H54 (cell line): Measurements from ENCODE around the gene ECT2L.

Experiments used
- DNase-seq: peaks from one replicate; pipeline ENCODE4 v3.0.0; 2011; ENCODE audit warnings: low spot score, mixed read lengths; ENCODE audit not compliant: insufficient read length
- FAIRE-seq: peaks from 3 replicates; lab custom pipeline; 2011; peaks lifted over from hg19 to GRCh38; lab: Jason Lieb, UNC
- POLR2A ChIP-seq: IDR thresholded peaks from 2 replicates; pipeline ENCODE4 v1.6.1; 2011; ENCODE audit warnings: low read depth, mild to moderate bottlenecking, low read length

ECT2L gene

DNA sequence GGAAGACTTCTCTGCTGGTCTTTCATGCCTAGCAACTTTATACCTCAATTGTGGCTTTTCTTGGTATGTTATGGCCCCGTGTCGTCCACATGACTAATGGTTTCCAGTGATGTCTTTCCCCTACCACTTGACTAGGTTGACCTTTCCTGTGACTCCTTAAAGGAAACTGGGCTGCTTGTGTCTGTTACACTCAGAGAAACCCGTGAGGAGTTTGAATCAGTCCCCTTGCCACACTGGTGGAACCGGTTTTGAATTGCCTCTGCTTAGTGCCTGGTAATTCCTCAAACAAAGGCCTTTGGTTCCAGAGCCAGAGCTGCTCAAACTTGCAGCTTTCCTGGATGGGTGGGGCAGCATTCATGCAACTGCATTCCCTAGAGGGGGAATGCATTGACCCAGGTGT is 21.9 kb downstream of the ECT2L start:
- peak; percentile 6 for DNase-seq
- no peak for FAIRE-seq
- no peak for TF ChIP-seq POLR2A

DNA sequence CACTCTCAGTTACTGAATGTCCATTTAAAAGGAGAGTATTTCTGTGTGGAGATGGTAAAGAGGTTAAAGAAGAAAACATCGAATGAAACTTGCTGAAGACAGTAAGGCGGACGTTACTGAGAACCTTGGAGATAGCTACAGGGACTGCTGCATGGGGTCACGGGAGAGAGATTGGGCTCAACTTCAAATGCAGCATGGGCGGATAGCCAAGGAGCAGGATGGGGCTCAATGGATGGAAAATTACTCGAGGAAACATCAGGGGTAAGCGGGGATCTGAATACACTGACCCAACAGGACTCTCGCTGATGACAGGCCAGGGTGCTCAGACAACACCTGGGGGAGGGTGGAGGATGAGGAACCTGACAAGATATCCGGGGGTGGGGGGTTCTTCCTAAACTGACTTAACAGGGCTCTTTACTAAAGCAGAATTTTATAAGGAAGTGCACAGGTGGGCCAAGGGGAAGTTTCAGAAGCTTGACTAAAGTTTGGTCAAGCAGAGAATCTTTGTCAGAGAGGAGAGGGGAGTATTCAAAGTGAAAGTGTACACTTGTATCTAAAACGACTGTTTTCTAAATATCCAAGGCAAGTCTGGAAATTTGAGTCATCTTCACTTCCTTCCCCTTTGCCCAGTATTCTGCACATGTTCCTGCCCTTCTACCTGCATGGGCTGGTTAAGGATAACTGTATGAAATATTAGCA is 22.8 kb downstream of the ECT2L start:
- FAIRE-seq (no peak), DNase-seq (no peak)
- no peak for TF ChIP-seq POLR2A

DNA sequence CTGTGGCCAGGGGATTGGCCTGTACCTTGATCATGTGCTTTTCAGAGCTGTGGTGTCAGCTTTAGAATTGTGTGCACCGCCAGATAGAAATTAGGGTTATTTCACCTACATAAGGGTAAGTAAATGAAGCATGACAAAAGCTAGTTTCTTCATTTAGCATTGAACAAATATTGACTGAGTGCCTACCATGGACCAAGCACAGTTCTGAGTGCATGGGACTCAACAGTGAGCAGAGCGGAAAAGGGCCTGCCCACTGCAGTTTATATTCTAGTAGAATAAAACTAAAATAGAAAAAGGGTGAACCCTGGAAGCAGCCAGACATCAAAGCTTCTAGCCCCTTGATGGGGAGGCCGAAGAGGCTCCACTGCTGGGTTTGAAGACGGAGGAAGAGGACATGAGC is 25.6 kb downstream of the ECT2L start:
- DNase-seq (no peak), FAIRE-seq (no peak)
- TF ChIP-seq POLR2A, result no peak

DNA sequence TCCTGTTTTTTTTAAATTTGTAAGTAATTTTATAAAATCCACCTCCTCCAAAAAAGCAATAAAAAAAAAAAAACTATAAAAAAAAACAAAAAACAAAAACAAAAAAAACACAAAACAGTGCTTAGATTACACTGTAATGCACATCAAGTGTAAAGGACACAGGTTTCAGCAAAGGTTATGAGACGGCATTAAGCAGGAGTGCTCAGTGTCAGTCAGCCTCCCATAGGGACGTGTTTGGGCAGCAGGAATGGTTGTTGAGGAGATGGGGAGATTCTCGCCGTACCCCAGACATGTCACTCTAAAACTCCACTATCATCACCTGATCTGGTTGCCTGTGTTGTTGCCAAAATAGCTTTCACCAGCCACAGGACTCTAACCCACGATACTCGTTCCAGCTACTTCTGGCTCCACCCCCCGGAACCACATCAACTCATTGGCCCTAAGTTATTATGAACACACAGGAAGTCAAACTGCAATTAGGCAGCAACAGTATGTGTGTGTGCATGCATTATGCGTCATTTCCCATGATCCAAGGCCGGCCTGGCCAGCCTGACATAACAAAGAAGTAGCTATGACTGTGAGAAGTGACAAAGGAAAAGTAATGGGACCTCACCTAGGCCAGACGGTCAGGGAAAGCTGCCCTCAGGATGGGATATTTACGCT is 28.7 kb downstream of the ECT2L start:
- no peak for FAIRE-seq
- TF ChIP-seq POLR2A, result no peak
- DNase-seq, result no peak

DNA sequence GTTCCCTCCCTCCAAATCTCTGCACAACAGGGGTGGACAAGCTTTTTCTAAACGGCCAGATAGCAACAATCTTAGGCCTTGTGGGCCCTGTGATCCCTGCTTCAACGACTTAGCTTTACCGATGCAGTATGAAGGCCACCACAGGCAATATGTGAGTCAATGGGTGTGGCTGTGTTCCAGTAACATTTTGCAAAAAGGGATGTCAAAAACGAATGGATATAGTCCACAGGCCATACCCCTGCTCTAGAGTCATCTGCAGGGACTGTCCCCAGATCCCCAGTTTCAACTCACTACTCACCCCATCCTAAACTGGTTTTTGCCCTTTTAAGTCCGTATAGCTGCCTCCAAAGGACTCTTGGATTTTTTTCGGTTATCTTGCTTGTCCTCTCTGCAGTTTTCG is 34.4 kb downstream of the ECT2L start:
- FAIRE-seq (no peak), DNase-seq (no peak)
- no peak for TF ChIP-seq POLR2A

DNA sequence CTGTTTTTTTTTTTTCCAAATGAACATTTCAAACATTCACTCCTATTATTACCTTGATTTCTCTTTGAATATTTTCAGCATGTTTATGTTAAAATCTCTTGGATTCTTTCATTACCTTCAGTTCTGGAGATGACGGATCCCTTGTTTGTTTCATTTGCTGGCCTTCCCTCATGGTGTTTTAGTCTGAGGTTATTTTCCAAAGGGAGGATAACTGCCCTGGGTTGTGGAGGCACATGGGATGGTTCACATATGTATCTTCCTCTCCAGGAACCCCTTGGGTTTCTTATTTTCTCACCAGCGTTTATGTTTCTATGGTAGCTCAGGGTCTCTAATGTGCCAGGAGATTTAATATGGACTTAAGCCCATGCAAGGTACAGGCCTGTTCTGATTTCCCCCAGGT is 36.3 kb downstream of the ECT2L start:
- no peak for TF ChIP-seq POLR2A
- no peak for DNase-seq
- no peak for FAIRE-seq

DNA sequence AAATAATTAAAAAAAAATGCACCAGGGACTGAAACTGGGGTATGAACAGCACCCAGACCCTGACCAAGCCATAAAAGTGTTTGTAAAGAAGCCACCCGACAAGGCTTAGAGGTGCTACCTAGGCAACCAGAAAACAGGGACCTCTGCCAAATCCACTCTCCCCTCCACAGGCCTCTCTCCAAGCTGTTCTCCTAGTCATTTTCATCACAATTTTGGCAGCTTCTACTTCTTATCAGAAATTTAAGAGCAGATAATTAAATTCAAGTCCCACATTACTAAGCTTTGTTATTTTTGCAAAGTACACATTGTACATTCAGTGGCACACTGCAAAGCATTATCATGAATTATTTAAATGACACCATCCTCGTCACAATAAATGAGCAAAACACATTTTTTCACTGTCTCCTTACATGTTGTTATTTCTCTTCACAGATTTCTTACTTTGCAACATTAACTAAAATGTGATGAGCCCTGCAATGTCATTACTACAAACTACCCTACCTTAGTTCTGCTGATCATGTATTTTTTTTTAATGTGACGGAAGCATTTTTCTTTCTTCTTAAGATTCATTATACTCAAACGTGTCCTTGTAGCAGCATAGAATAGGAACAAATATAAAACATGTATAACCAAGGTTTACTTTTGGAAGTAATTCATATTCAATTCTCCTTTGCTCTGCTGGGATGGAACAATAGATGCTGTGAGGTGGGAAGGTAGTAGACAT is 38.1 kb downstream of the ECT2L start:
- no peak for DNase-seq
- TF ChIP-seq POLR2A, result no peak
- FAIRE-seq, result no peak

DNA sequence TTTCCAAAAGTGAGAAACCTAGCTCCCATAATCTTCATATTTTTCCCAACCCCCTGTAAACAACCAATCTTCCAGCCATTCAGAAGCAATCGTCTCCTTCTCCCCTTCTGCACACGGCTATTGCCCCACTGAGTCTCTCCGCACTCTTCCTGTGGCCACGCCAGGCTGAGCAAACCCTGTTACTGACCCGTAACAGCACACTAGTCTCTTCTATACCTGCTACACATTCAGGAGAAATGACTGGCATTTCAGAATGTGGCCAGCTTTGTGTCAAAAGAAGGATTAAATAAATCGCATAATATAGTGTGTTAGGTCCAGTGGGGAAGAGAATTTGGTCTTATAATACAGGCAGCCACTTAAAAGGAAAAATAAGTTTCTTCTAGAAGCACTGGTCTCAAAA is 41.4 kb downstream of the ECT2L start:
- TF ChIP-seq POLR2A, result no peak
- no peak for FAIRE-seq
- DNase-seq, result no peak

DNA sequence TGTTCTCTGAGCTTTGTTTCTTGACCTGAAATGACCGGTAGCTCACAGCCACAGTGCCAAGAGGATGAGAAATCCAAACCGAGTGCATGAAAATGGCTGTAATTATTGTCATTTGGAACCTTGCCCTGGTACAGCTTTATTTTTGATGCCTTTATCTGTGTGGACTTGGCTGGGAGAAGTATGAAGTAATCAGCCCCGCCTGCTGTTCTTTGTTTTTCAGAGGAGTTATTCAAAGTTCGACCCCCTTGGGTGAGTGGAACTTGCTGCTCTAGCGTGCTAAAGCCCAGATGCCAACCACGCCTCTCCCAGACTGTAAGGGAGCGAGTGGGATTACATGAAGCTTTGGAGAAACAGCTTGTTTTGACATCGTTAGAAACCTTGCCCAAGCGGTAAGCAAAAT is 48.3 kb downstream of the ECT2L start:
- FAIRE-seq (no peak), DNase-seq (no peak)
- TF ChIP-seq POLR2A, result no peak

DNA sequence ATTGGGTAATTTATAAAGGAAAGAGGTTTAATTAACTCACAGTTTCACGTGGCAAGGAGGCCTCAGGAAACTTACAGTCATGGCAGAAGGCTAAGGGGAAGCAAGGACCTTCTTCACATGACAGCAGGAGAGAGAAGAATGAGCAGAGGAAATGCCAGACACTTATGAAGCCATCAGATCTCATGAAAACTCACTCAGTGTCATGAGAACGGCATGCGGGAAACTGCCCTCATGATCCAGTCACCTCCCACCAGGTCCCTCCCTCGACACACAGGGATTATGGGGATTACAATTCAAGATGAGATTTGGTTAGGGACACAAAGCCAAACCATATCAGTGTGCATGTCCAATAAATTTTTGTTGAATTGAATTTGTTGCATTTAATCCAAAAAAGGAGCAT is 52.0 kb downstream of the ECT2L start:
- FAIRE-seq (no peak), DNase-seq (no peak)
- TF ChIP-seq POLR2A, result no peak

DNA sequence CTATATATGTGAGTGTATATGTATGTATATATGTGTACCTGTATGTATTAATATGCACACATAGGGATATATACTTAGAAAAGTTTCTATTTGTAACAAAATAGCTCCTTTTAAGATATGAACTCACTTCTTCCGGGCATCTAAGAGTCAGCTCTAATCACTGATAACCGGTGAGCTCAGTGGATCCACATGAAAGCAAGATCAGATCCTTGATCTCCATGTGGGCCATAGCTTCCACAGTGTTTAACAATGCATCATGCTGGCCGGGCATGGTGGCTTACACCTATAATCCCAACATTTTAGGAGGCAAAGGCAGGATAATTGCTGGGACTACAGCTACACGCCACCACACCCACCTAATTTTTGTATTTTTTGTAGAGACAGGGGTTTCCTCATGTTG is 52.6 kb downstream of the ECT2L start:
- no peak for TF ChIP-seq POLR2A
- DNase-seq (no peak), FAIRE-seq (no peak)

DNA sequence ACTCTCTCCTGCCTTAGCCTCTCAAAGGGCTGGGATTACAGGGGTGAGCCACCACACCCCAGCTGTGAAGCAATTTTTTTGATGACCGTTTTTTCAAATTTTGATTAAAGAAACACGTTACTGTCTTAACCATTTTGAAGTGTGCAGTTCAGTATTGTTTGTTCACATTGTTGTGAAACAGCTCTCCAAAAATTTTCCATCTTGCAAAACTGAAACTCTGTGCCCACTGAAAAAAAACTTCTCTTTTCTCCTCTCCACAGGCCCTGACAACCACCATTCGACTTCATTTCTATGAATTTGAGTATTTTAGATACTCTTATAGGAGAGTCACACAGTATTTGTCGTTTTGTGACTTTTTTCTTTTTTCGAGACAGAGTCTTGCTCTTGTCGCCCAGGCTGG is 53.9 kb downstream of the ECT2L start:
- no peak for FAIRE-seq
- TF ChIP-seq POLR2A, result no peak

DNA sequence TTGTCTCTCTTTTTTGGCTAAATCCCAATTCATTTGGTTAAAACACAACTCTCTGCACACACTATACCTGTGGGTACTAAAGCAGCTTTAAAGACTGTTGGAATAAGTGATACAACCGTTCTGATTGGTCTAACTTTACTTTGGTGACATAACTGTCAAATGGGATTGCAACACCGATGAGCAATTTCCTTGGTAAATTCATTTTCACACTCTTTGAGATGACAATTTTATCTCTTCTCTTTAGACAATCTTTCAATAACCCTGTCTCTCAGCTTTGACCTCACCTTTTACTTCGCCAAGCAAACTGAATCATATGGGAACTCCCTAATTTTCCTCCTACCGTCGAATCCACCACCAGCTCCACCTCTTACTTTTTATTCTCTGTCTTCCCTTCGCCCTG is 60.8 kb downstream of the ECT2L start:
- no peak for DNase-seq
- FAIRE-seq, result no peak
- no peak for TF ChIP-seq POLR2A

More for the DNA sequence above, 53.9 kb downstream of the ECT2L start:
- no peak for DNase-seq

DNA sequence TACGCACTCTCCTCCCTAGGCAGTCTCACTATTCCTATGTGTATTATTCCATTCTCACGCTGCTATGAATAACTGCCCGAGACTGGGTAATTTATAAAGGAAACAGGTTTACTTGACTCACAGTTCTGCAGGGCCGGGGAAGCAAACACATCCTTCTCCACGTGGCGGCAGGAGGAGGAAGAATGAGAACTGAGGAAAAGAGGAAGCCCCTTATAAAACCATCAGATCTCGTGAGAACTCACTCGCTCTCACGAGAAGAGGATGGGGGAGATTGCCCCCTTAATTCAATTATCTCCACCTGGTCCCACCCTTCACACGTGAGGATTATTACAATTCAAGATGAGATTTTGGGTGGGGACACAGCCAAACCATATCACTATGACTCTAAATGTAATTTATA is 61.9 kb downstream of the ECT2L start:
- TF ChIP-seq POLR2A, result no peak
- no peak for FAIRE-seq
- no peak for DNase-seq
